Gastroesophageal sphincter (tissue), 4 donors: Measurements from ENCODE around the gene PLEKHG4B. TPM values are rescaled to one million over a fixed set of nuclear protein-coding genes. Genes with fewer than 3 reads are reported as not detected.

Experiments used
- ATAC-seq: fragments of 150-250 bp; one replicate; pipeline ENCODE4 v1.9.1; 2016; ENCODE audit warnings: mild to moderate bottlenecking, moderate library complexity
- H3K27ac ChIP-seq, 4 donors: fragments of 200-600 bp; sonication (generic) in 3 of 4; 1 replicate in 3 of 4; 2 replicates in 1 of 4; pipeline ENCODE4 v1.5.1; 2016 to 2019
- H3K27me3 ChIP-seq: fragments of 200-600 bp; sonication (generic); one replicate; pipeline ENCODE4 v1.5.1; 2019
- H3K36me3 ChIP-seq, 2 donors: fragments of 200-600 bp; sonication (generic); one replicate each; pipeline ENCODE4 v1.5.1; 2019; ENCODE audit warnings: control low read depth in 1 of 2
- H3K4me1 ChIP-seq, 3 donors: fragments of 200-600 bp; sonication (generic); 1 replicate in 2 of 3; 2 replicates in 1 of 3; pipeline ENCODE4 v1.5.1; 2016 to 2019; ENCODE audit warnings: control low read depth in 2 of 3
- H3K4me3 ChIP-seq, 2 donors: fragments of 200-600 bp; sonication (generic); one replicate each; pipeline ENCODE4 v1.5.1; 2019; ENCODE audit warnings: mild to moderate bottlenecking in 1 of 2, moderate library complexity in 1 of 2
- H3K9me3 ChIP-seq, 3 donors: fragments of 200-600 bp; sonication (generic); one replicate each; pipeline ENCODE4 v1.5.1; 2017 to 2019; ENCODE audit warnings: control low read depth in 2 of 3
- EP300 ChIP-seq: sonication (generic); formaldehyde crosslinking; IDR thresholded peaks from one replicate; pipeline ENCODE4 v1.6.1; 2017; ENCODE audit warnings: antibody characterized with exemption, mild to moderate bottlenecking
- POLR2A ChIP-seq, 2 donors: fragments of 450-650 bp; IDR thresholded peaks; one replicate each; pipeline ENCODE4 v1.6.1; 2017; ENCODE audit warnings: antibody characterized with exemption in 2 of 2, mild to moderate bottlenecking in 2 of 2, moderate library complexity in 1 of 2
- POLR2AphosphoS5 ChIP-seq: sonication (generic); formaldehyde crosslinking; IDR thresholded peaks from one replicate; pipeline ENCODE4 v1.6.1; 2017; ENCODE audit warnings: antibody characterized with exemption
- WGBS, 2 donors: methylation state at CpG; one replicate each; pipeline ENCODE4 v1.1.5; 2018; ENCODE audit warnings: low coverage in 1 of 2; 5-methylcytosine and 5-hydroxymethylcytosine counted together
- total RNA-seq, 4 donors: library from RNA; depleted of rRNA; stranded (reverse); fragments of >200 nt; gene quantifications; one replicate each; pipeline ENCODE4 v1.1.0, GENCODE V29; 2016
- TF ChIP-seq, protein P1 (sequence below), 4 experiments: fragments of 200-600 bp in 2 of 4; fragments of 450-650 bp in 2 of 4; sonication (generic) in 1 of 4; IDR thresholded peaks; one replicate each; pipeline ENCODE4 v1.5.1; 2017 to 2019; ENCODE audit warnings: antibody characterized with exemption in 4 of 4, mild to moderate bottlenecking in 2 of 4, moderate library complexity in 2 of 4

The PLEKHG4B gene
- total RNA-seq, 4 donors from 2014 or later: under 0.01 to 0.66 (median 0.15) TPM; not detected in 1

DNA sequence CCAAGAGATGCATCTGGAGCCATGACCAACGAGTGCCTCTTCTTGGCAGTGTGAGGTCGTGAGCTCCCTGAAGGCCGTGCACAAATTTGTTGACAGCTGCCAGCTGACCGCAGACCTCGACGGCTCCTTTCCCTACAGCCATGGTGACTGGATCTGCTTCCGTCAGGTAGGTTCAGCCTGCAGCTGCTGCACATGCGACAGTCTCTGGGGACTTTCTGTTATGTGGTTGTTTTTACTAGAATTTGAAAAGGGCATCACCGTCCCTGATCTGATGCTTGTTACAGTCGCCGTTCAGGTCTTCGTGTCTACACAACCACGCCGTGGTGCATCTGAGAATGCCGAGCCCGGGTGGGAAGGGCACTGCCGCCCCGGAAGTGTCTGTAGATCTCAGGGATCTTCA is 62.9 kb downstream of the PLEKHG4B start:
- peaks cover 11% of the 10 kb centered on the region for H3K27me3 ChIP-seq
- H3K4me1 ChIP-seq: no peaks in the 10 kb centered on the region
- H3K9me3 ChIP-seq: no peaks in the 10 kb centered on the region
- TF ChIP-seq POLR2A (IDR thresholded peaks at IDR 0.05): no peak
- H3K36me3 ChIP-seq: no peaks in the 10 kb centered on the region
- no peak overlapping the region for H3K27ac ChIP-seq
- H3K4me3 ChIP-seq: no peak overlapping the region
- 76 to 93% methylated on average over 2 to 6 of the region's 18 CpGs for WGBS, 2 donors
- no peak for ATAC-seq

DNA sequence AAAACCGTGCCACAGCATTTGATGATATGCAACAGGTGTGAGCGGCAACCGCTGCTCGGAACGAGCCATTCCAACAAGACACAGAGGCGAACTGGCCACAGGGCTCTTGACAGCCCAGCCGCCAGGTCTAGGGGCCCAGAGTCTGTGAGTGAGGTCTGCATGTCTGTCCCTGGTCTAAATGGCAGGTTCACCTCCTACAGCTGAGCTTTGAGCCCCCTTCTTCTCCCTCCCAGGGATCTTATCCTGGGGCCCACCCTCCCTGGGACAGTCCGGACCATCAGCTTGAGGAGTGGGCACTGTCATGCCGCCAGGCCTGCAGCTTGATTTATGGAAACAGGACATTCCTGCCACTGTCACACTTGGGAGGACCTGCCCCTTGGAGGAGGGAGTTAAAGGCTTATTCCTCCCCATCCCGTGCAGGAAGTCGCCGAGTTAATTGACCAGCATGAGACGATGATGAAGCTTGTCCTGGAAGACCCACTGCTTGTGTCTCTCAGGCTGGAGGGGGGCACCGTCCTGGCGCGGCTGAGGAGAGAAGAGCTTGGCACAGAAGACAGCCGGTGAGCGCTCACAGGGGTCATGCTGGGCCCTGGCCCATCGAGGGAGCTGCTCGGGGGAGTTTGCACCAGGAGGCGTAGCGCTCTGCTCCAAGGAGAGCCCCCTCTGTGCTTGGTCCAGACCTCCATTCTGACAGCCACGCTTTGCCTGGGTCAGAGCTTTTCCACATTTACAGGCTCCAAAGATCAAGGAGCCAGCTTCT is 63.9 kb downstream of the PLEKHG4B start:
- Histone ChIP-seq H3K9me3 (no peaks in the 10 kb centered on the region), H3K27me3 (peaks cover 14% of the 10 kb centered on the region), H3K4me3 (no peak overlapping the region), H3K4me1 (no peaks in the 10 kb centered on the region), H3K36me3 (no peaks in the 10 kb centered on the region), H3K27ac (no peak overlapping the region)
- WGBS, 2 donors: 40 to 60% methylated on average over 1 of the region's 23 CpGs
- no peak for ATAC-seq
- TF ChIP-seq POLR2A (IDR thresholded peaks at IDR 0.05): no peak
- no peak for TF ChIP-seq EP300
- TF ChIP-seq, protein P1, sequence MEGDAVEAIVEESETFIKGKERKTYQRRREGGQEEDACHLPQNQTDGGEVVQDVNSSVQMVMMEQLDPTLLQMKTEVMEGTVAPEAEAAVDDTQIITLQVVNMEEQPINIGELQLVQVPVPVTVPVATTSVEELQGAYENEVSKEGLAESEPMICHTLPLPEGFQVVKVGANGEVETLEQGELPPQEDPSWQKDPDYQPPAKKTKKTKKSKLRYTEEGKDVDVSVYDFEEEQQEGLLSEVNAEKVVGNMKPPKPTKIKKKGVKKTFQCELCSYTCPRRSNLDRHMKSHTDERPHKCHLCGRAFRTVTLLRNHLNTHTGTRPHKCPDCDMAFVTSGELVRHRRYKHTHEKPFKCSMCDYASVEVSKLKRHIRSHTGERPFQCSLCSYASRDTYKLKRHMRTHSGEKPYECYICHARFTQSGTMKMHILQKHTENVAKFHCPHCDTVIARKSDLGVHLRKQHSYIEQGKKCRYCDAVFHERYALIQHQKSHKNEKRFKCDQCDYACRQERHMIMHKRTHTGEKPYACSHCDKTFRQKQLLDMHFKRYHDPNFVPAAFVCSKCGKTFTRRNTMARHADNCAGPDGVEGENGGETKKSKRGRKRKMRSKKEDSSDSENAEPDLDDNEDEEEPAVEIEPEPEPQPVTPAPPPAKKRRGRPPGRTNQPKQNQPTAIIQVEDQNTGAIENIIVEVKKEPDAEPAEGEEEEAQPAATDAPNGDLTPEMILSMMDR (IDR thresholded peaks at IDR 0.05): no peak
- no peak for TF ChIP-seq POLR2AphosphoS5

DNA sequence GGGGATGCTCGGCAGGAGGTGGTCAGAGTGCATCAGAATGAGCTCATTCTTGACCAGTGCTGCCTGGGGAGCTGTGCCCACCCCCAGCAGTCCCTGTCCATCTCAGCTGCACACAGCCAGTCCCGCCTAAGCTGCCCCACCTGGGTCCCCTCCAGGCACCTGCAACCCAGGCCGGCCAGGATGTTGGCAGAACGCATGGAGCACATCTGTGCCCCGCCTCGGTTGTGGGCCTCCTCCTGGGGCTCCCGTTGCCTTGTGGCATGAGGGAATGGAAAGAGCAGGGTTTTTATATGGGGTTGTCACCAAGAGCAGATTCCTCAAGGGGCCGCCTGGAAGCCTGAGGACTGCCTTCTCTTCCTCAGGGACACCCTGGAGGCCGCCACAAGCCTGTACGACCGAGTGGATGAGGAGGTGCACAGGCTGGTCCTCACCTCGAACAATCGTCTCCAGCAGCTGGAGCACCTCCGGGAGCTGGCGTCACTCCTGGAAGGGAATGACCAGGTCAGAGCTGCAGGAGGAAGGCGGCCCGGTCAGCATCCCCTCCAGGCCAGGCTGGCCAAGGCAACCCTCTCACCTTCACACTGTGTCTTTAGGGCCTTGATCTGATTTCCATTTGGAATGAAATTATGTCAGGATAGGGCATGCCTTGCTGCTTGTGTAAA is 64.6 kb downstream of the PLEKHG4B start:
- no peak for TF ChIP-seq POLR2A (IDR thresholded peaks at IDR 0.05)
- TF ChIP-seq, protein P1 (IDR thresholded peaks at IDR 0.05): no peak
- no peaks in the 10 kb centered on the region for H3K9me3 ChIP-seq

DNA sequence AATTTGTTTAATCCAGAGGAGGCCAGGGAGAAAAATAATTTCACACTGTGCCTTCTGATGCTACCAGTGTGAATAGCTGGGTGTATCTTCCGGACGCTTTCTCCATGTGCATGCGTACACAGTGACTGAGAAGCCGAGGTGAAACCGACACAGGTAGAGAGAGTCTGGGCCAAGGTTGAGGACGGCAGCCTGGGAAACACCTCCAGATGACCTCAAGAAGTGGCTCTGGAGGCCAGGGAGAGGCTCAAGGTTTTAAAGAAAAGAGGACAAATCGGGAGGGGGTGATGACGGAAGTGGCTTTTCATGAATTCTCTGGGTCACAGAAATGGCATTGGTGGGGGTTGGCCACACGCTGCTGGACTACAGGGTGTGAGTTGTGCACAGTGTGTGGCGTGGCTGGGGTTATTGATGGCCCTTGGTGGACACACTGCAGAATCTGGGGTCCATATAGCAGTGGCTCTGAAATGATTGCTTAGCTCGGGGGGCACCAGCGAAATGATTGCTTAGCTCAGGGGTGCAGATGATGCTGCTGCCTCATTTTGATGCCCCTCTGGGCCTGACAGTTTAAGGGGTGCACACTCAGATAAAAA is 65.3 kb downstream of the PLEKHG4B start:
- H3K36me3 ChIP-seq: no peaks in the 10 kb centered on the region
- 79 to 89% methylated on average over 11 to 12 of the region's 12 CpGs for WGBS, 2 donors
- peaks cover 19% of the 10 kb centered on the region for H3K27me3 ChIP-seq
- no peak overlapping the region for H3K27ac ChIP-seq
- TF ChIP-seq, protein P1 (IDR thresholded peaks at IDR 0.05): no peak
- TF ChIP-seq POLR2A (IDR thresholded peaks at IDR 0.05) (no peak), EP300 (no peak), POLR2AphosphoS5 (no peak)
- no peaks in the 10 kb centered on the region for H3K9me3 ChIP-seq
- no peak for ATAC-seq
- H3K4me3 ChIP-seq: no peak overlapping the region
- H3K4me1 ChIP-seq: no peaks in the 10 kb centered on the region

More for the DNA sequence above, 64.6 kb downstream of the PLEKHG4B start:
- Histone ChIP-seq H3K36me3 (no peaks in the 10 kb centered on the region), H3K27ac (no peak overlapping the region), H3K4me1 (no peaks in the 10 kb centered on the region), H3K4me3 (no peak overlapping the region), H3K27me3 (peaks cover 17% of the 10 kb centered on the region)
- 100% methylated on average over 2 of the region's 17 CpGs; no CpG with 5 or more reads in 1 of the 2 donors for WGBS, 2 donors
- ATAC-seq: no peak

DNA sequence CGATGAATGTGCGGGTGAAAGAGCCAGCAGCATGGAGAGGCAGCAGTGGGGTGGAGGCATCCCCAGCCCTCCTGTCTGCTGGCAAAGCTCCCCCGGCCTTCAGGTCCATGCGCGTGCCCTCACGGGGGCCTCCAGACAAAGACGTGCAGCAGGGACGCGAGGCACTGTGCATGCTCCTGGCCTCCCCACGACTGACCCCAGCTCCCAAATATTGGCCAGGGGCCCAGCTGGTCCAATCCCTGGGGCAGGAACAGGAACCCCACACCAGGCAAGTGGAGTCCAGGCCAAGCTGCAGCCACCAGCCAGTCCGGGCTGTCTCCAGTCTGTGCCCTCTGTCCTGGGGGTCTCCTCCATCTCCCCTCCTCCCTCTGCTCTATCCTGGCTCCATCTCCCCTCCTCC is 65.8 kb downstream of the PLEKHG4B start:
- Histone ChIP-seq H3K4me1 (no peaks in the 10 kb centered on the region), H3K36me3 (no peaks in the 10 kb centered on the region), H3K4me3 (no peak overlapping the region), H3K27me3 (peaks cover 22% of the 10 kb centered on the region), H3K27ac (no peak overlapping the region), H3K9me3 (no peaks in the 10 kb centered on the region)
- no peak for ATAC-seq
- TF ChIP-seq POLR2A (IDR thresholded peaks at IDR 0.05) (no peak), EP300 (no peak), POLR2AphosphoS5 (no peak)
- TF ChIP-seq, protein P1 (IDR thresholded peaks at IDR 0.05): no peak
- 80 to 86% methylated on average over 1 to 3 of the region's 11 CpGs for WGBS, 2 donors
